GM21526 (cell line): ENCODE results near the gene MSGN1.

Experiments used
- ATAC-seq: cut with Tn5 transposase; IDR thresholded peaks from one replicate; pipeline ENCODE4 v1.9.1; 2021; ENCODE audit warnings: moderate library complexity; ENCODE audit not compliant: unreplicated experiment, low FRiP score

The MSGN1 gene, protein sequence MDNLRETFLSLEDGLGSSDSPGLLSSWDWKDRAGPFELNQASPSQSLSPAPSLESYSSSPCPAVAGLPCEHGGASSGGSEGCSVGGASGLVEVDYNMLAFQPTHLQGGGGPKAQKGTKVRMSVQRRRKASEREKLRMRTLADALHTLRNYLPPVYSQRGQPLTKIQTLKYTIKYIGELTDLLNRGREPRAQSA

DNA sequence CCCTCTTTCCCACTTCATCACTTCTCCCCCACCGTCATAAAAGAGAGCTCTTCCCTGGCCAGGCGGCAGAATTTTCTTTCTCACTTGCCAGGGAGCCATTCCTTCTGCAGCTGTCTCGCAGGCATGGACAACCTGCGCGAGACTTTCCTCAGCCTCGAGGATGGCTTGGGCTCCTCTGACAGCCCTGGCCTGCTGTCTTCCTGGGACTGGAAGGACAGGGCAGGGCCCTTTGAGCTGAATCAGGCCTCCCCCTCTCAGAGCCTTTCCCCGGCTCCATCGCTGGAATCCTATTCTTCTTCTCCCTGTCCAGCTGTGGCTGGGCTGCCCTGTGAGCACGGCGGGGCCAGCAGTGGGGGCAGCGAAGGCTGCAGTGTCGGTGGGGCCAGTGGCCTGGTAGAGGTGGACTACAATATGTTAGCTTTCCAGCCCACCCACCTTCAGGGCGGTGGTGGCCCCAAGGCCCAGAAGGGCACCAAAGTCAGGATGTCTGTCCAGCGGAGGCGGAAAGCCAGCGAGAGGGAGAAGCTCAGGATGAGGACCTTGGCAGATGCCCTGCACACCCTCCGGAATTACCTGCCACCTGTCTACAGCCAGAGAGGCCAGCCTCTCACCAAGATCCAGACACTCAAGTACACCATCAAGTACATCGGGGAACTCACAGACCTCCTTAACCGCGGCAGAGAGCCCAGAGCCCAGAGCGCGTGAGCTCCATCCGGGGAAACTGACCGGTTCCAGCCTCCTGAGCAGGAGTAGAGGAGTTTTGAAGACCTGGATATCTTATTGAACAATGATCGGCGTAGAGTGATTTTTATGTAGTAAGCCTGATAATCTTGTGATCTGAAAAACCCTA, at the start of gene MSGN1:
Gene MSGN1 (plus strand): TSS at position 65 of the 850 bp plus-strand sequence. CDS start 59 bp downstream, at position 124.
- no peak for ATAC-seq

DNA sequence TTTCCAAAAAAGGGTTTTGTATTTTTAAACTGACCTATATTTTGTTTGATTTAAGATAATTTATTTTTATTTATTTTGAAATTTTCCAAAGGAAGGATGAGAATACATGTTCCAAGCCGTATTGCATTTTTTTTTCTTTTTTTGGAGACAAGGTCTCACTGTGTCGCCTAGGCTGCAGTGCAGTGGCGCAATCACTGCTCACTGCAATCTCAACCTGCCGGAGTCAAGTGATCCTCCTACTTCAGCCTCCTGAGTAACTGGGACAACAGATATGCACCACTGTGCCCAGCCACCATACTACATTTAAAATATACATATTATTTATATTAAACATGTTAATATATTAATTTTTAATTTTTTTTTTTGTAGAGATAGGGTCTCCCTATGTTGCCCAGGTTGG, 47.4 kb upstream of the MSGN1 start:
- ATAC-seq = no peak

DNA sequence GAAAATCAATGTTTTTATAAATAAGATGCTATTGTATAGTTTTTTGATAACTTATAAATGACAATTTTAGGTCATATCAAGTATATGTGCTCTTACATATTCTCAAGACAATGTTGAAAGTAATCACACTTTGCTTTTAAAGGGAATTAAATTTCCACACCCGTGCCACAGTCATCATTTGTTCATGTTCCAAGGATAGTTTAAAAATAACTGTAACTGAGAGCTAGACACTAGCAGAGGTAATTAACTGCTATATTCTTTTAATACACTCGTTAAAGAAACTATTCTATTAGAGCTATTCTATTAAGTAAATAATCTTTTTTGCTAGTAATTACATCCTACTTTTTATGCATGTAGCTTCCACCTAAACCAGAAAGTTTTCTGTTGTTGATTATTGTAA, 44.3 kb upstream of the MSGN1 start:
- ATAC-seq = no peak

DNA sequence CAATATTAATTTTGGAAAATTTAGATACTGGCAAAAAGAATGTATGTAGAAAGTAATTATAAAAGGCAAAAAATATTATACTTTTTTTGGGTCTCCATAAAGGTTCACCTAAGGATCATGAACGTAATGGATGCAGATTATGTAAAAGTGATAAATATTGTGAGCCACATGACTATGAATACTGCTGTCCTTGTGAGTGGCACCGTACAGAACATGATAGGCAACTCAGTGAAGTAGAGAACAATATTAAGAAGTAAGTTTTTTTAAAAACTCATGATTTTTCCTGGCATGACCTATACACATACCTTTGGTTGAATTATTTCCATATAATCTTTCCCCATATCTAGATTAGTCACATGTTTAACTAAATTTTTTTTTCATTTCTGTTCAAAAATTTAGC, 43.7 kb upstream of the MSGN1 start:
- ATAC-seq = no peak

DNA sequence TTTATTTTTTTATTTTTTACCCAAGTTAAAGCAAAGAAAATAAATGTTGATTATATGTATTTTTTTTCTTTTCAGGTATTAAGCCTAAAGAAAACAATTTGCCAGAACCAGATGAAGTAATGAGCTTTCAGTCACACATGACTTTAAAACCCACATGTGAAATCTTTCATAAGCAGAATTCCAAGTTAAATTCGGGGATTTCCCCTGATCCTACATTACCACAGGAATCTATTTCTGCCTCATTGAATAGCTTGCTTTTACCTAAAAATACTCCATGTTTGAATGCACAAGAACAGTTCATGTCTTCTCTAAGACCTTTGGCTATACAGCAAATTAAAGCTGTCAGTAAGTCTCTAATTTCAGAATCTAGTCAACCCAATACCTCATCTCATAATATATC, 35.7 kb upstream of the MSGN1 start:
- no peak for ATAC-seq

DNA sequence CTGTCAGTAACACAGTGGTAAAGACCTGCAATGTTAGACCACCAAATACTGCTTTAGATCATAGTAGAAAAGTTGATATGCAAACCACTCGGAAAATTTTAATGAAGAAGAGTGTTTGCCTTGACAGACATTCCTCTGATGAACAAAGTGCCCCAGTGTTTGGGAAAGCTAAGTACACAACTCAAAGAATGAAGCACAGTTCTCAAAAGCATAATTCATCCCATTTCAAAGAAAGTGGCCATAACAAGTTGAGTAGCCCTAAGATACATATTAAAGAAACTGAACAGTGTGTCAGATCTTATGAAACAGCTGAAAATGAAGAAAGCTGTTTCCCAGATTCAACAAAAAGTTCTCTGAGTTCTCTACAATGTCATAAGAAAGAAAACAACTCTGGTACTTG, 34.8 kb upstream of the MSGN1 start:
- ATAC-seq = no peak

DNA sequence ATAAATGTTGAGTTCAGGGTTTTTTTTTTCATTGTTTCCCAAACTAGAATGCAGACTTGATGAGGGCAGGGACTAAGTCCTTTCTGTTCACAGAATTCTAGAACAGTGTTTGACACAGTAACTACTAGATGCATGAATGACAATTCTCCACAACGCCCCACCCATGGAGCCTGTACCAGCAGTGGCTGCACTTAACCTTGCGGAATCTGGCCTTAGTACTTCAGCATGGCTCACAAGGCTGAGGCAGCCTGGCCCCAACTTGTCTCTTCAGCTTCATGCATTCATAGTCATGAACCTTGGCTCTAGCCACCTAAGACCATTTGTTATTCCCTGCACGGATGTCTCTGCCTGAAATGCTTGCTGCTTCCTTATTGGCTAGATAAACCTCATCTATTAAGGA, 29.5 kb upstream of the MSGN1 start:
- no peak for ATAC-seq

DNA sequence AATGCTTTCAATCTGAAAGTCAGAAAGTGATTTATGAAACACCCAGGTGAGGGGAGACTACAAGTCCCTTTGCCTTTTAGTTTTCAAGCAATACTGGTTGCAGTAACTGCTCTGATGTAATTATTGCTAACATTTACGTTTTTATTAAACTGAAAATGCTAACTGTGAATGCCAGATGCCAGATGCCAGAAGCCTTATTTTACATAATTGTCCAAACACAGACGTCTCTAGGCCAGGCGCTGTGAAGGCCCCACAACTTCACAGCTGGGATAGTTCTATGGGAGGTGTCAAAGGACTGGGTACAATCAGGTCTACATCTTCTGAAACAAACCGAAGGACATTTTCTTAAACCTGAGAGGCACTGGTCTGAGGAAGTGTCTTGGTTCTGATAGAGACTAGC, 27.5 kb upstream of the MSGN1 start:
- no peak for ATAC-seq

DNA sequence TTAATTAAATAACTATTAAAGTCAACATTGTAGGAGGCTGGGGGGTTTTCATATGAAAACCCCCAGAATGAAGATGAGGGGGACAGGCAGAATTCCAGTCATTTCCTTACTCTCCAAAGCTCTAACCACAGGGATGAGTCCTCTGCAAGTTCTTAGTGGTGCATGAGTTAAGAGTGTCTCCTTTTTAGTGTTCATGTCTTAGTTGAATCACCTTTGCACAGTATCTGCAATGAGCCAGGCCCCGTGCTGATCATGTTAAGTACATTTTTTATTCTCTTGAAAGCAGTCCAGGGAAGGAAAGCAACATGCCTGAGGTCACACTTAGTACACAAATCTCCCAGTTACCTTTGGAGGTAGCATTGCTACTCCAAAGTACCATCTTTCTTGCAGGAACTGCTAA, 25.7 kb upstream of the MSGN1 start:
- no peak for ATAC-seq

DNA sequence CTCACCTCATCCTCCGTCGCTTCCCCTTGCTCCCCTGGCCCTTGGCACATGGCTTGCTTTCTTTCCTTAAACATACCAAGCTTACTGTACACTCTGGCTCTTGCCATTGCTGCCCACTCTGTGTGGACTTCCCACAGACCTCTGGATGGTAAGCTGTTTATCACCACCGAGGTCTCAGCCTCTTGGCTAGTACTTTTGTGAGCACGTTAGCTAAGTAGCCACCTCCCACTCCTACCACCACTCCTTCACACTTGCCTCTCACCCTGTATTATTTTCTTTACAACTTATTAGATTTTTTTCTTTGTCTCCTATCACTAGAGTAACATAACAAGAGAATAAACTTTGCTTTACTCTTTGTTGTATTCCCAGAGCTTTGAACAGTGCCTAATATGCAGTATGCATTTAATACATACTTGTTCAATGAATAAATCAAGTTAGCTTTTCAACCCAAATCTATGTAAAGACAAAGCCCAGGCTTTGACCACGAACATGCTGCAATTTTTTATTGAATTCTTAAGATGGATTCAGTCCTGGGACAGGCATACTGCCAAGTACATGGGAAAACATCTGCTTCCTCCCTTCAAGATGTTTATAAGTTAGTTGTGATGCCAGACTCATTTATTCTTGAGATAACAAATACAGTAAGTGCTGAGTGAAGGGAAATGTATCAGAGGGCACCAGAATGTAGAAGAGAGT, 25.0 kb upstream of the MSGN1 start:
- no peak for ATAC-seq

DNA sequence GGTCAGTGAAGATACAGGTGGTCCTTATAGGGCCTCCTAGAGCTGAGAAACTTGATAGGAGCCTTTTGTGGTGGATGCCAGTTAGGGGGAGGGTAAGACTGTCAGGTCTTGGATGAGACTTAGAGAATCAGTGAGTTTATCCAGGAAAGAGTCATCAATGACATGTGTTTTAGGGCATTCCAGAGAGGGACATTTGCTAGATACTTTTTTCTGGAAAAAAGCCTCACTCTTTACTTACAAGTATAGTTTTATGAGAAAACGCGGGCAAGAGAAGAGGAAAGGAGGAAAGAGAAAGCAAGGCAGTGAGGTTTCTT, 24.5 kb upstream of the MSGN1 start:
- ATAC-seq = no peak

DNA sequence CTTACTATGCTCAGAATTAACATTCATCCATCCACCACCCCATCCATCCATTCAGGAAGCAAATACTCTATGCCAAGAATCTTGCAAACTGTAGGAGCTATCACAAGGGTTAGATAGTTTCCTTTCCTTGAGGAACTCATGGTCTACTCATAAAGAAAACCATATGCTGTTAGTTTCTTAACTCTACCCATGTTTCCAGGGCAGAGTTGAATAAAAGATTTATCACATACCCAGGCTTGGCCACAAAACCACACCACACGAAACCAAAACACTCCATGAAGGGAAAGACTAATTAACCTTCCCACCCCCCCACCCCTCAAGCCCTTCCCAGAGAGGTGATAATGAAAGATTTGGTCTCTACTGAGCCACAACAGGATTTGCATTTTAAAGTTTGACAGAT, 23.7 kb upstream of the MSGN1 start:
- no peak for ATAC-seq

DNA sequence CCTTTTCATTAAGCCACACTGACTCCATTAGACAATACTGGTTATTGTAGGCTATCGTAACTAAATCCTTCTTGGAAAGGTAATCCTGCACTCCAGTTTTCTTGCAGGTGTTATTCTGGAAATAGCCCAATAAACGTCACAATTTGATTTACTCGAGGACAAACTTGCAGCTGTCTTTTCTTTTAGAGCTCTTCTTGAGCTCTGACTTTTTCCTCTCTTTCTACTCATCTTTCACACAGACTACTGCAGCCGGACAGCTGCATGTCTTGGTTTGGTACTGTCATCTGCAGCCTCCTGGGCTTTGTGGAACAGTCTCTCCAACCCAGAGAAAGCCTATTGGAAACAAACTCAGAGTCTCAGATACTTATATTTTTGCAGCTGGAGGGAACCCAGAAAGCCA, 23.0 kb upstream of the MSGN1 start:
- ATAC-seq = no peak

DNA sequence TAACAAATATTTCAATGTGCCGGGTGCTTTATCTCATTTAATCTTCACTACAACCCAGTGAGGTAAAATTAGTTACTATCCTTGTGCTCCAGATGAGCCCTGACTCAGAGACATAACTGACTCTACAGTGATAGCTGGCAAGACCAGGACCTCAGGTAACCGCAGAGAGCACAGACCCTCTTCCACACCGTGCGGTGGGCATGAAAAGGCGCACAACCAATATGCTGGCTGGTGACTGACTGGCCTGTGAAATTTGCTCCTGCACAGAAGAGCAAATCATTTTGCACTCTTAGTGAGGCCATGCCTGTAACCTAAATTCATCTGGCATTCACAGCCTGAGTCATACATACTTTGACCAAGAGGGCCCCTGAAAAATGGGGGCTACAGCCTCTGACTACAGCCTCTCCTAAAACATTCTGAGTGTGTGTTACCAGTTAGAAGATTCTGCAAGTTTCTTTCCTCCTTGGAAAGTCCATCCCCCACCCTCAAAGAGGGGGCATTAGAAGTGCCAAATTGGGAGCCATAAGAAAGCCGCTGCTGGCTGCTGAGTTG, 22.4 kb upstream of the MSGN1 start:
- no peak for ATAC-seq

DNA sequence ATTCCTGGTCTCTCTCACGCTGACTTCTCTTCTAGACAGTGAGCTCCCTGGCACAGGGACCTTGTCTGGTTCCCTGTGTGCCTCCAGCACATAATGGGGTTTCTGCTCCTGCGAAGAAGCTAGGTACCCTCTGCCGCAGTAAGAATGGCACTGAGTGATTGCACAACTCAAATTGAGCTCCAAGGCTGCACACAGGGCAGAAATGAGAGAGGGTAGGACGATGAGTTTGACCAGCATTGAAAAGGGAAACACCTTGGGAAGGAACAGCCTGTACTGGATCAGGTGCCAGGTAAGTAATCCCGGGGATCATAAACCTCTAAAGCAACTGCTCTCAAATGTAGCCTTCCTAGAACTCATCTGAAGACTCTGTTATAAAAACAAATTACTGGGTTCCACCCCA, 21.0 kb upstream of the MSGN1 start:
- ATAC-seq = no peak

DNA sequence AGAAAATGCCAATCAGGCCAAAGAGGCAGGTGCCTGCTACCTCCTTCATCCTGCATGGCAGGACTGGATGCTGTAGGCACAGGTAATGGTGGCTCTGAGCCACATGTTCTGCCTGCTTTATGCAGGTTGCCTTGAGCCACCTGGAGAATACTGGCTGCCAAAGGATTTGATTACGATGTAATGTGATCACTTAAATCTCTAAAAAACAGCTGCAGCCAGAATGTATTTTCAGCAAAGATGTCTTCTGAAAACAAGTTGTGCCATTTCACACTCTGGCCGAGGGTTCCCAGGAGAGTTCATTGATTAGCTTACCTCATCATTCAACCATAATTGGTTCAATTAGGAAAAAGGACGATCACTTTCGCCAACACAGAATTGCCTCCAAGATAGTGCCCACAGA, 17.9 kb upstream of the MSGN1 start:
- no peak for ATAC-seq

DNA sequence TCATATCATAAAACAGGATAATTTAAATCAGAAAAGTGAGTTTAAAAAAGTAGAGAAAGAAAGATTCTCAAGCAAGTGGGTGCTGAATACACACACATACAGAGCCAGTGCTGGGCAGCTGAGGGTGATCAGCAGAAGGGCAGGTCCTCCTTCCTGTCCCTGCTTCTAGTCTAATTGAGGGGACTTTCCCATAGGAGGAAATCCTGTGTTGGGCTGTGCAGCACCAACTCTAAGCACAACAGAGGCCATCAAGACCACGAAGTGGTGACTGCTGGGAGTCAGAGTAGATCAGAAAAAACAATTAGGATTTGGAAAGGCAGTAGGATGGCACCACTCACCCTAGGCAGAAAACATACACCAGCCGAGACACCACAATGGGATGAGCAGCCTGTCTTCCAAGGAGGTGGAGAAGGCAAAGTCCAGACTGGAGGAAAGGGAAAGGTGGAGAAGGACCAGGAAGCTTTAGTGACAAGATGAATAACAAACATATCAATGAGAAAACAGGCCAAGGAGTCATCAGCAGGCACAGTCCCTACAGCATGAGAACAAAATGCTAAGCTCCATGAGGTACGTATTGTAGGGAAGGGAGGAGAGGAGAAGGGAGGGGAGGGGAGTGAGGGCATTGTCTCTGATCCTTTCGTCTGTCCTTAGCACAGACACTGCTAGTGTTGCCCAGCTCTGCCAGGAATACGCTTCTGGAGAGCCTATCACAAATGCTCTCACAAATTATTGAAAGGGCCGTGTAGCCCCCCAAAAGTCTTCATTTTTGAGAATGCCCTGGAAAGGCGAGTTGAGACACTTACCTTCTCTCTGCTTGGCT, 16.7 kb upstream of the MSGN1 start:
- ATAC-seq = no peak

DNA sequence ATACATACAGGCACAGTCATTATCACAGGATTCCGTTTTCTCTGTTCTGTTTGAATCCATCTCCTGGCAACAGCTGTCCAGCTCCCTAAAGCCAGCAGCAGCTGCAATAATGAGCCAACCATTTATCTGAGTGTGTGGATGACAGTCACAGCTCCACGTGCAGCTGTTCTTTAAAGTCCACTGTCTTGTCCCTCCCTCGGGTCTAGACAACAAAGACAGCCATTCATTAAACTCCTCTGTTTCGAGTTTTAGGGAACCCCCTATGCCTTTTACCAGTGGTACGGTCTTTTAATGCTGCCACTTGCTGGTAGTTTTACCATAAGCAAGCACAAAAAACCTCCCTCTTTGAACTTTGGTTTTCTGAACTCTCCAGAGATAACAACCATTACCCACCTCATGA, 16.0 kb upstream of the MSGN1 start:
- no peak for ATAC-seq

DNA sequence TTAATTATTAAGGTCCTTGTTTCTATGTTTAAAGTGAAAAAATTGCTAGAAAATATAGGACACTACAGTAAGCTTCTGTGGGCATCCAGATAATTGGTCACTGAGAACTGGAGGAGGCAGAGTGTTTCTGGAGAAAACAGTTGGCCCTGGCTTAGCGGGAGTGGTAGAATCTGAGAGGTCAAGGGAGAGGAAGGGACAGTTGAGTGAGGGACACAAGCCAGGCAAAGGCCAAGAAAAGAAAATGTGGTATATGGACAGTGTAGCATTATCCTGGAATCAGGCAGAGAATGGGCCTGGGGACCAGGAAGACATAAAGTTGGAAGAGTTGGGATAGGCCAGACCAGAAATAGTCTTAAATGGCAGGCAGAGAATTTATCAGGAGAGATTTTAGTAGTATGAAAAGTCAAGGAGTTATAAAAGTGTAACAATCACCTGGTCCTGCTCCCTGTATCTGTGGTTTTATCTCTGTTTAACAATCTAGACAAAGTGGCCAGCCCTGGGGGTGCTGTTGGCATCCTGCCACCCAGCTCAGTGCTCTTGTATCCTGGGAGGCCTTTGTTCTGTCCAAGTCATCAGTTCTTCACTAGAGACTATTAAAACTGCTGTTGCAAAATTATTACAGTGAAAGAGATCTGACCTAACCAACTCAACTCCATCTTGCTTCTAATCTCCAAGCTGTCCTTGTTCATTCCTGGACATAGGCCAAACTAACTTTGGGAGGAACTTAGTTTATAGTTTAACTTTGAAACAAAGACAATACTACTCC, 15.4 kb upstream of the MSGN1 start:
- no peak for ATAC-seq

DNA sequence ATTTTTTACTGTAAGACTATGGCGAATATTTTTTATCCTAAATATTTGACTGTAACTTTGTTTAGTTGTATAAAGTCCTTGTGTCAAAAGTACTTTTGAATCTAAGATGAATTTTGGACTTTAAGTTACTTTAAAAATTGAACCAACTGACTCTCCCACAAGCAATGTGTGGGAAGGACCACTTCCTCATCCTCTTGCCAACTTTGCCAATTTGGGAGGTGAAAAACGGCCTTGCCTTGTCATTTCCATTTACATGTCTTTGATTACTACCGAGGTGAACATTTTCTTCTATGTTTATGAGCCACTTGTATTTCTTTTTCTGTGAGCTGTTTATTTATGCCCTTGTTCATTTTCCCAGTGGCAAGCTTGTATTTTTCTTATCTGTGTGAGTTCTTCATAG, 12.8 kb upstream of the MSGN1 start:
- ATAC-seq = no peak
